IMR-90 (cell line): Measurements from ENCODE around the gene C2CD4C.

Source experiments
- BHLHE40 ChIP-seq: fragments of 150-350 bp; IDR thresholded peaks from 2 replicates; pipeline ENCODE4 v1.6.1; 2016; ENCODE audit warnings: mild to moderate bottlenecking, low read depth, low read length
- CEBPB ChIP-seq: IDR thresholded peaks from 2 replicates; pipeline ENCODE4 v1.6.1; 2012; ENCODE audit warnings: low read depth, low read length, improper control_type of control experiment
- CHD1 ChIP-seq: IDR thresholded peaks from 2 replicates; pipeline ENCODE4 v1.6.1; 2012; ENCODE audit warnings: low read depth, low read length, improper control_type of control experiment
- FOS ChIP-seq: fragments of 150-350 bp; IDR thresholded peaks from 2 replicates; pipeline ENCODE4 v1.6.1; 2016; ENCODE audit warnings: low read depth, low read length
- MAFK ChIP-seq: IDR thresholded peaks from 2 replicates; pipeline ENCODE4 v1.6.1; 2012; ENCODE audit warnings: low read depth, low read length, improper control_type of control experiment
- MAZ ChIP-seq: IDR thresholded peaks from 2 replicates; pipeline ENCODE4 v1.6.1; 2012; ENCODE audit warnings: low read depth, mild to moderate bottlenecking, low read length, improper control_type of control experiment, moderate library complexity, borderline replicate concordance
- MXI1 ChIP-seq: IDR thresholded peaks from 2 replicates; pipeline ENCODE4 v1.6.1; 2012; ENCODE audit warnings: low read depth, mild to moderate bottlenecking, low read length, moderate library complexity, borderline replicate concordance
- POLR2A ChIP-seq: IDR thresholded peaks from 2 replicates; pipeline ENCODE4 v1.6.1; 2012; ENCODE audit warnings: mild to moderate bottlenecking, low read depth, low read length
- RAD21 ChIP-seq: IDR thresholded peaks from 2 replicates; pipeline ENCODE4 v1.6.1; 2012; ENCODE audit warnings: low read length, improper control_type of control experiment
- RCOR1 ChIP-seq: IDR thresholded peaks from 2 replicates; pipeline ENCODE4 v1.6.1; 2012; ENCODE audit warnings: mild to moderate bottlenecking, low read length, improper control_type of control experiment; ENCODE audit not compliant: insufficient replicate concordance
- SMC3 ChIP-seq: fragments of 150-350 bp; IDR thresholded peaks from 2 replicates; pipeline ENCODE4 v1.6.1; 2016; ENCODE audit warnings: low read depth, mild to moderate bottlenecking, antibody characterized with exemption, low read length, moderate library complexity
- TF ChIP-seq, protein P1 (sequence below): conservative IDR thresholded peaks from 2 replicates; pipeline ENCODE4 v1.5.1; 2012; ENCODE audit warnings: mild to moderate bottlenecking, low read depth, low read length, improper control_type of control experiment
- TF ChIP-seq, protein P2 (sequence below): fragments of 150-350 bp; IDR thresholded peaks from 2 replicates; pipeline ENCODE4 v1.6.1; 2017; ENCODE audit warnings: mild to moderate bottlenecking, antibody characterized with exemption, low read length, low read depth
- TF ChIP-seq, protein P3 (sequence below): fragments of 150-350 bp; IDR thresholded peaks from 2 replicates; pipeline ENCODE4 v1.6.1; 2016; ENCODE audit warnings: low read depth, mild to moderate bottlenecking, low read length, moderate library complexity, borderline replicate concordance

DNA sequence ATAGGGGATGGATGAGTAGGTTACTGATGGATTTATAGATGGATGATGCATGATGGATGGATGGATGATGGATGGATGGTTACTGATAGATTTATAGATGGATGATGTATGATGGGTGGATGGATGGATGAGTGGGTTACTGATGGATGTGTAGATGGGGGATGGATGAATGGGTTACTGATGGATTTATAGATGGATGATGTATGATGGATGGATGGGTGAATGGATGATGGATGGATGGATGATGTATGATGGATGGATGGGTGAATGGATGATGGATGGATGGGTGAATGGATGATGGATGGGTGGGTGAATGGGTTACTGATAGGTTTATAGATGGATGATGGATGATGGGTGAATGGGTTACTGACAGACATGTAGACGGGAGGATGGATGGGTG lies 6.3 kb upstream of the C2CD4C start:
- TF ChIP-seq, protein P1, sequence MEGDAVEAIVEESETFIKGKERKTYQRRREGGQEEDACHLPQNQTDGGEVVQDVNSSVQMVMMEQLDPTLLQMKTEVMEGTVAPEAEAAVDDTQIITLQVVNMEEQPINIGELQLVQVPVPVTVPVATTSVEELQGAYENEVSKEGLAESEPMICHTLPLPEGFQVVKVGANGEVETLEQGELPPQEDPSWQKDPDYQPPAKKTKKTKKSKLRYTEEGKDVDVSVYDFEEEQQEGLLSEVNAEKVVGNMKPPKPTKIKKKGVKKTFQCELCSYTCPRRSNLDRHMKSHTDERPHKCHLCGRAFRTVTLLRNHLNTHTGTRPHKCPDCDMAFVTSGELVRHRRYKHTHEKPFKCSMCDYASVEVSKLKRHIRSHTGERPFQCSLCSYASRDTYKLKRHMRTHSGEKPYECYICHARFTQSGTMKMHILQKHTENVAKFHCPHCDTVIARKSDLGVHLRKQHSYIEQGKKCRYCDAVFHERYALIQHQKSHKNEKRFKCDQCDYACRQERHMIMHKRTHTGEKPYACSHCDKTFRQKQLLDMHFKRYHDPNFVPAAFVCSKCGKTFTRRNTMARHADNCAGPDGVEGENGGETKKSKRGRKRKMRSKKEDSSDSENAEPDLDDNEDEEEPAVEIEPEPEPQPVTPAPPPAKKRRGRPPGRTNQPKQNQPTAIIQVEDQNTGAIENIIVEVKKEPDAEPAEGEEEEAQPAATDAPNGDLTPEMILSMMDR: no peak
- TF ChIP-seq POLR2A: no peak
- TF ChIP-seq CEBPB: no peak
- TF ChIP-seq, protein P2, sequence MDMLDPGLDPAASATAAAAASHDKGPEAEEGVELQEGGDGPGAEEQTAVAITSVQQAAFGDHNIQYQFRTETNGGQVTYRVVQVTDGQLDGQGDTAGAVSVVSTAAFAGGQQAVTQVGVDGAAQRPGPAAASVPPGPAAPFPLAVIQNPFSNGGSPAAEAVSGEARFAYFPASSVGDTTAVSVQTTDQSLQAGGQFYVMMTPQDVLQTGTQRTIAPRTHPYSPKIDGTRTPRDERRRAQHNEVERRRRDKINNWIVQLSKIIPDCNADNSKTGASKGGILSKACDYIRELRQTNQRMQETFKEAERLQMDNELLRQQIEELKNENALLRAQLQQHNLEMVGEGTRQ: no peak
- no peak for TF ChIP-seq MXI1
- no peak for TF ChIP-seq RAD21
- no peak for TF ChIP-seq BHLHE40
- TF ChIP-seq FOS: no peak
- no peak for TF ChIP-seq SMC3
- no peak for TF ChIP-seq RCOR1
- TF ChIP-seq, protein P3, sequence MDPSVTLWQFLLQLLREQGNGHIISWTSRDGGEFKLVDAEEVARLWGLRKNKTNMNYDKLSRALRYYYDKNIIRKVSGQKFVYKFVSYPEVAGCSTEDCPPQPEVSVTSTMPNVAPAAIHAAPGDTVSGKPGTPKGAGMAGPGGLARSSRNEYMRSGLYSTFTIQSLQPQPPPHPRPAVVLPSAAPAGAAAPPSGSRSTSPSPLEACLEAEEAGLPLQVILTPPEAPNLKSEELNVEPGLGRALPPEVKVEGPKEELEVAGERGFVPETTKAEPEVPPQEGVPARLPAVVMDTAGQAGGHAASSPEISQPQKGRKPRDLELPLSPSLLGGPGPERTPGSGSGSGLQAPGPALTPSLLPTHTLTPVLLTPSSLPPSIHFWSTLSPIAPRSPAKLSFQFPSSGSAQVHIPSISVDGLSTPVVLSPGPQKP: no peak
- no peak for TF ChIP-seq MAFK
- TF ChIP-seq CHD1: no peak
- TF ChIP-seq MAZ: no peak
